OCI-LY3 (cell line): Measurements from ENCODE around the gene NSDHL.

ENCODE experiments used
- EZH2phosphoT487 ChIP-seq: fragments of 200-600 bp; shearing (Covaris generic); IDR thresholded peaks from 2 replicates; pipeline ENCODE4 v1.6.1; 2018; ENCODE audit warnings: antibody characterized with exemption, mixed run types, low read depth
- TF ChIP-seq, protein P1 (sequence below): fragments of 200-600, 300-600 bp; sonication (generic); IDR thresholded peaks from 2 replicates; pipeline ENCODE4 v1.5.1; 2014; ENCODE audit warnings: antibody characterized with exemption, low read length, low read depth

DNA sequence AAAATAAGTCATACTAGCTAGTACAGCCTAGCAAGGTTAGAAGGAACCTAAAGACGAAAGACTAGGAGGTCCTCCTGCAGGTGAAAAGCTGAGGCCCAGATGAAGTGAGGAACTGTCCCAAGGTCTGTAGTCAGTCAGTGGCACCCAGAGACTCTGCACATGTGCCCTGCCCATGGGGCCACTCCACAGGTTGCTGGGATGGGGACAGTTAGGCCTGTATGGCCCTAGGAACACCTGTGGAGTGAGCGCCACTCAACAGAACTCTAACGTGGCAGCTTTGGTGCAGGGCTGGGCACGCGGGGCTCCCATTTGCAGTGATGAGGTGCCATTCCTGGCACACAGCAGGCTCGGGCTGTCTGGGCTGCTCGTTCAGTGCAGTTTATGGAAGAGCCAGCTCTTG lies 81.8 kb downstream of the NSDHL start:
- TF ChIP-seq, protein P1, sequence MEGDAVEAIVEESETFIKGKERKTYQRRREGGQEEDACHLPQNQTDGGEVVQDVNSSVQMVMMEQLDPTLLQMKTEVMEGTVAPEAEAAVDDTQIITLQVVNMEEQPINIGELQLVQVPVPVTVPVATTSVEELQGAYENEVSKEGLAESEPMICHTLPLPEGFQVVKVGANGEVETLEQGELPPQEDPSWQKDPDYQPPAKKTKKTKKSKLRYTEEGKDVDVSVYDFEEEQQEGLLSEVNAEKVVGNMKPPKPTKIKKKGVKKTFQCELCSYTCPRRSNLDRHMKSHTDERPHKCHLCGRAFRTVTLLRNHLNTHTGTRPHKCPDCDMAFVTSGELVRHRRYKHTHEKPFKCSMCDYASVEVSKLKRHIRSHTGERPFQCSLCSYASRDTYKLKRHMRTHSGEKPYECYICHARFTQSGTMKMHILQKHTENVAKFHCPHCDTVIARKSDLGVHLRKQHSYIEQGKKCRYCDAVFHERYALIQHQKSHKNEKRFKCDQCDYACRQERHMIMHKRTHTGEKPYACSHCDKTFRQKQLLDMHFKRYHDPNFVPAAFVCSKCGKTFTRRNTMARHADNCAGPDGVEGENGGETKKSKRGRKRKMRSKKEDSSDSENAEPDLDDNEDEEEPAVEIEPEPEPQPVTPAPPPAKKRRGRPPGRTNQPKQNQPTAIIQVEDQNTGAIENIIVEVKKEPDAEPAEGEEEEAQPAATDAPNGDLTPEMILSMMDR, result no peak
- no peak for TF ChIP-seq EZH2phosphoT487
